IPS DF 4.7 (cell line): ENCODE data around the gene CAMKMT.

Experiments used
- DNase-seq: peaks from one replicate; pipeline ENCODE4 v3.0.0-alpha.2; 2013; ENCODE audit warnings: low spot score; ENCODE audit errors: extremely low read depth

CAMKMT gene

DNA sequence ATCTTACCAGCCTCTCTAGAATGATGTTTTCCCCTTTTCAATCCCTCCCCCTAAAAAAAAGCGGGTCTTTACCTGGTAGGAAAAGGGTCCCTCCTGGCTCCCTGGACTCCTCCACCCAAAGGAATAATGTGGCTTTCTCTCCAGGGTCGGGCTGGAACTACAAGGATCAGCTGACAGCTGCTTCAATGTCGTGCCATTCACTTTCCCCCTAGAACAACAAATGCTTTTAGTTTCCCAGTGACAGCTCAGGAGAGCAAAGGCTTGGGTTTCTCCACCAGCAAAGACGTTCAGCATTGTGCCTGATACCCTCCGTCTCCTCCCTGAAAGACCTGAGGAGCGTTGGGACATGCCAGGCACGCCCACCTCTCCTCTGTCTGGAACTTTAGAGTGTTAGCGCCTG, 405.9 kb downstream of the CAMKMT start:
- no peak for DNase-seq

DNA sequence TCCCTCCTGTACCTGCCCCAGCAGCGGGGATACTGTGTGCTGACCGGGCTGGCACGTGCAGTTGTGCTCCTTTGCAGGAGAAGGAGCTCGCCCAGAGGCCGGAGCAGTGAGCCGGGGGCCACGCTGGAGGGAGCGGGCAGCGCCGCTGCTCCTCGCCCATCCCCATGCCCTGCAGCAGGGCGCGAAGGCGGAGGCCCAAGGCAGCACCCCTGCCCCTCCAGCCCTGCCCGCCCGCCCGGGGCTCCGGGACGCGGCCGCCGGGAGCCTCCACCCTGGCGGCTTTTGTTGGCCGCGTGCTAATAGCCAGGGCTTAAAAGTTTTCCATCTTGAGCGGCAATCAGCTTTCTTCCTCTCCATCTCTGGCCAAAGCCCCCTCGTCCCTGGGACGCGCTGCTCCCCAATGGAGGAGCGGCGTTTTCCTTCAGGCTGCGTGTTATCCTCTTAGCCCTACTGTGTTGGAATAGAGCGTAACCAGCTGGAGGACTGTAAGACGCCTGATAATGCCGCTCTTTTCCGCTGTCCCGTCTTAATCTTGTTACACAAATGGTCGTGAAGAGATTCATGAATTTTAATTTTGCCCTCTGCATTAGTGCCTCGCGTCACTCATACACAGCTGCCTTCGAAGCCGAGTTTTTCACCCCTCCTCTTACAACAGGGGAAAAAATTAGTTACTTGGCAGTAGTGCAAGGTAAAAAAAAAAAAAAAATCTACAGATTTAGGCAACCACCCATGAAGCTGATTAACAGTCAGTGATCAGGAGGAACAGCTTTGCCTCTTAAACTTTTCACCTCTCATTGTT, 406.9 kb downstream of the CAMKMT start:
- DNase-seq: no peak

DNA sequence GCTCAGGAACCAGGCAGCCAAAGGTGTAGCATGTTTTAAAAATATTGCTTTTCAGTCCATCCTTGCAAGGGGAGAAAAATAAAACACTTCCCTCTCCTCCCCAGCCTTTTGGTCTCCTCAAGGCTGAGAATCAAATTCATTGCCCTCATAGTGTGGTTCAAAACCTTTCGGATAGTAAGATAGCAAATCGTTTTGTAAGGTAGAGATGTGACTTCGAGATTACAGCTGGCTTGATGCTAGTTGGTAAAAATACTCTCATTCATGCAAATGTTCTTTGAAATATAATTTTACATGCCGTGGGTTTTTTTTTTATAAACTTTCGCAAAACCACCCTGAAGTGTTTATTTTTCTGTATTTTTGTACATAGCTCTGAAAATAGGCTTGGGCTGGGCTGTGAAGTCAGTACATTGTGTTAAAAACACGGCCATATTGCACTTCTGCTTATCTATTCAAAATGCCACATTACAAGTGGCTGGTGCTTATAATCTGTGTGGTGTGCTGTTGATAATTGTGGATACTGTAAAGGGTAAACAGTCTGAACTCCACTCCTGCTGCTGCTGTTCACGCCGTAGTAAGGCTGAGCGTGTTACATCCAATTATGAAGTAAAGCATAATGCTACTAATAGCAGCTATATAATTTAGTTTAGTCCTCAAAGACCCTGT, 407.7 kb downstream of the CAMKMT start:
- no peak for DNase-seq

GRCh38 chr2:44770221-44771195, 408.8 kb downstream of the CAMKMT start:
- DNase-seq: no peak

- no peak for DNase-seq
Measured at GRCh38 chr2:44771522-44771921, 409.8 kb downstream of the CAMKMT start.

GRCh38 chr2:44772131-44772530, 410.4 kb downstream of the CAMKMT start:
- DNase-seq: no peak

DNA sequence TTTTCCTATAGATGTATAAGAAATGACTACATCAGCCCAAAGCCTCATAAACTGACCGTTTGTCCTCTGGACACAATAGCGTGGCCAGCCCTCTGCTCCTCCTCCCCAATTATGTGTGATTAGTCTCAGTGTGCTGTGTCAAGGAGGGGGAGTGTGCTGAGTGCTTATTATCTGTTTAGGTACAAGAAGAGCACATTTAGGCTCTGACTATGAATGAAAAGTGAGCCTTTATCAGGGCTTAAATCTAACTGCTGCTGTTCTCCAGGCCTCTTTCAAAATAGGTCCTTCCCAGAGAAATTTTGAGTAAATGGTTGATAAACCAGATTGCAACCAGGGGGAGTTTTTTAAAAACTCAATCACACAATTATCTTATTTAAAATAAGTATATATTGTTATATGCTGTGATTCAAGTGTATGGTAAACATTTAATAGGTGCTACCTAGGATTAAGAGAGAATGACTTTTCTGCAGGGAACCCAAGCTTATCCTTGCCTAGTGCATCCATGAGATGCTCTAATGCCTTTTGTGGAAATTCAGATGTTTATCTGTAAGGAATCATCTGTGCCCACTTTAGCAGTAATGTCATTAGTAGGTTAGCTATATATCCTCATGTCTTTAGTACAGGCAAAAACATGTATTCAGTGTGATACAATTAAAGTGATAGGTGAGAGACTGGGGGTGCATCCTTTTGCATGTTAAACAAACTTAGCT, 411.1 kb downstream of the CAMKMT start:
- no peak for DNase-seq

DNA sequence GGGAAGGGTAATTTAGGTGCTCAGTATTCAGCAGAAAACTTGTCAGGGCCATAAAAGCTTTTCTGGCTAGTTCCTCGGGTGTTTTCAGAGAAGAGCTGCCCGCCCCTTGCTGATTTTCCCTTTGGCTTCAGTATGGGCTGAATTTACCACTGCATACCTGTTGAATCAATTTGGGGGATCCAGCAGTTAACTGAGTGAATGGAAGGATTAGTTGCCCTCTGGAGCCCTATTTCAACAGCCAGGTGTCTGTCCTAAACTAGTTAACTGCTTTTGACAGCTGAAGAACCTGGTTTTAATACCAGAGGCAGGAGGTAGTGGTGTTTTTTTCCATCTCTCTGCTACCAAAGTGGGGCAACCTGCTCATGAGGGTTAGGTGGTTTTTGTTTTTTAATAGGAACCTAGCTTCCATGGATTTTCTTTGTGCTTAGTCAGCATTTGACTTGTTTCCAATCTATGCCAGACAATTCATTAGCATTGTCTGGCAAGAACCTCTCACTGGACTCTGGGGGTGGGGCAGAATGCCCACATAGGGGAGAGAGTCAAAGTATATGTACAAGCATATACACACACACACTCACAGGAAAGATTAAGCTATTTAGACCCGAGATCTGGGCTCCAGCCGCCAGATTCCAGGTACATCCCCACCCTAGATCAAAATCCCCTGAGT, 413.2 kb downstream of the CAMKMT start:
- no peak for DNase-seq

GRCh38 chr2:44777036-44777435, 415.3 kb downstream of the CAMKMT start:
- DNase-seq: no peak

DNA sequence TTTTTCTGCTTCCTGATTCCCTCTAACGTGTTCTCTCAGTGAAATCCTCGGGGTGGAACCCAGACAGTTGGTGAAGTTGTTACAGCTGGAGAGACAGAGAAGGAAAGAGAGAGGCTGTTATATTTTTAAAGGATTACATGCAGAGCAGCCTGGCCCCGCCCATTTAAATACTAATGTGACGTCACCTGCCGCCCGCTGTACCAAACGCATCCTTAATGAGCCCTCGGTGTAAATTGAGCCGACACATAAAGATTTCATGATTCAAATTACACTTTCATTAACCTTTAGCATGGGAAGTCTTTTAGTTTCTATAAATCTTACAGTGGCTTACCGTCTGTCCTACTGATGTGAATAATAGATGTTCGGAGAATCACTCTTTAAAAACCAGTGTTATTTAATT, 415.8 kb downstream of the CAMKMT start:
- no peak for DNase-seq

DNA sequence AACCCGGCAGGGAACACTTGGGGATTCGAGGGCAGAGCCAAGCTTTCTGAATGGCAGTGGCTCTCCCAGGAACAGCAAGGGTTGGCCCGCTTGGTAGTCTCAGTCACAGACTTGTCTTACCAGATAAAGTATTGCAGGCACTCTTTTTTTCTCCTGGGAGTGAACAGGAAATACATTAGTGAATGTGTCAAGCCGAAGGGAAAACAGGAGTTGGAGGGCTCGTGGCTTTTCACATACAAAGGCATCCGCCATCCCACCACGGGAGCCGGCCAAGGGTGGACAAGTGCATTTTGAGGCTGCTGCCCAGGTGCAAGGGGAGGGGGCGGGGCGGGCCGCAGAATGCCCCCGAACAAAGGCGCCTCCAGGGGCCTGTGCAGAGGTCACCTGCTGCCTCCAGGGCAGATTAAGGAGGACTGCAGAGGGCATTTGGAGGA, 416.5 kb downstream of the CAMKMT start:
- no peak for DNase-seq

DNA sequence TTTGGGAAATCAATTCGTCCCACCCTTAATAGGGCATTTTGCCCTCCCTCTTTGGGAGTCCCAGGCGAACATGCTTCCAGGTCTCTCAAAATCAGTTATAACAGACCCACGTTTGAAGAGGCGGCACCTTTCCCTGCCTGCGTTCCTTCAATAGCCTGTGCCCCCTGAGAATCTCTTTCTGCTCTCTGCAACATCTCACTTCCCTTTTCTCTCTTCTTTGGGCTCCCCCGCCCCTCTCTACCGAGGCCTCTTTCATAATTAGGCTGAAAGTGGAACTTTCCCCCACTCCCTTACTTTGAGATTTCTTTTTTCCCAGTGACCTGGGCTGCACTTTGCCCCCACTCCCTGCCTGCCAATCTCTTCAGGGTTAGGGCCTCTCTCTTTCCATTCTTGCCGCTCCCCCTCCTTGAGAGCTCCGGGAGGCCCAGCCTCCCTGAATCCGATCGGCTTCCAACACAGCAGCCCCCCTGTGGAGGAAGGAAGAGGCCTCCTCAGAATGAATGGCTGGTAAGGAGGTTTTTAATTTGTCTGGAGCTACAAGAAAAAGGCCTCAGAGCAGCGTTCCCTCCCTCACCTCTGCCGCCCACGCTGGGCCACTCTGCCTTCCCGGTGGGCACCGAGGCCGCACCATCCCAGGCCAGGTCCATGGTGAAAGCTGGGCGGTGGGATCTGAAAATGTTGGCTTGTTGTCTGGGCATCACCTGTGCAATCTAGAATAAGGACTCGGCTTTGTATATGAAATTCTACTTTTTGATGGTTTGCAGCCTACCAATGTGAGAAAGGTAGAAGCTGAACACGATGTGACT, 417.1 kb downstream of the CAMKMT start:
- no peak for DNase-seq

DNA sequence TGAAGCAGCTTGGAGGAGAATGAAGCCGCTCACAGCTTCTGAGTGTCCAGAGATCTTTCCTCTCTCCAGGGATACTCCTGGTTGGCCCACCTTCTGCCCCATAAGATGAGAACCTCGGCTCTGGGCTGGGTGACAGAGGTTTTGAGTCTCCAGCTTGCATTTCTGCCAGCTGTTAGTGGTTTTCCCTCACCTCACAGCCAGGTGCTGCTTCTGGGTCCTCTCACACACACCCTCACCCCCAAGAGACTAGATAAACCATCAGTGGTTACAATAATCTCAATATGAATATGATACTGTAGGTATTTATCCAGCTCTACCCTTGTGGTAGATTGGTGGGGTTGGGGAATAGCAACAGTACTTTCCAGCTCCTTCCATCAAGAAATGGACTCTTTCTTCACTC, 418.0 kb downstream of the CAMKMT start:
- no peak for DNase-seq

DNA sequence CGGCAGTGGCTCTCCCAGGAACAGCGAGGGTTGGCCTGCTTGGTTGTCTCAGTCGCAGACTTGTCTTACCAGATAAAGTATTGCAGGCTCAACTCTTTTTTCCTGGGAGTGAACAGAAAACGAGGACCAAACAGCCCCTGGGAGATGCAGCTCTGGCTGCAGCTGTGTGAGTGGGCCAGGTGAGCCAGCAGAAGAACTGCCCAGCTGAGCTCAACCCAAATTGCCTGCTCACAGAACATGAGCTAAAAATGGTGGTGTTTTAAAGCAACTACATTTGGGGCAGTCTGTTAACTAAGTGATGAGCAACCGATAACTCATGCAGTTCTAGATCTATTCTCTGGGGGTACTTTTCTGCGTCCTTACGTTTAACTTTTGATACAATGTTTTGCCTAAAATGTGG, 418.7 kb downstream of the CAMKMT start:
- DNase-seq: no peak

GRCh38 chr2:44785433-44785832, 423.7 kb downstream of the CAMKMT start:
- DNase-seq: no peak

DNA sequence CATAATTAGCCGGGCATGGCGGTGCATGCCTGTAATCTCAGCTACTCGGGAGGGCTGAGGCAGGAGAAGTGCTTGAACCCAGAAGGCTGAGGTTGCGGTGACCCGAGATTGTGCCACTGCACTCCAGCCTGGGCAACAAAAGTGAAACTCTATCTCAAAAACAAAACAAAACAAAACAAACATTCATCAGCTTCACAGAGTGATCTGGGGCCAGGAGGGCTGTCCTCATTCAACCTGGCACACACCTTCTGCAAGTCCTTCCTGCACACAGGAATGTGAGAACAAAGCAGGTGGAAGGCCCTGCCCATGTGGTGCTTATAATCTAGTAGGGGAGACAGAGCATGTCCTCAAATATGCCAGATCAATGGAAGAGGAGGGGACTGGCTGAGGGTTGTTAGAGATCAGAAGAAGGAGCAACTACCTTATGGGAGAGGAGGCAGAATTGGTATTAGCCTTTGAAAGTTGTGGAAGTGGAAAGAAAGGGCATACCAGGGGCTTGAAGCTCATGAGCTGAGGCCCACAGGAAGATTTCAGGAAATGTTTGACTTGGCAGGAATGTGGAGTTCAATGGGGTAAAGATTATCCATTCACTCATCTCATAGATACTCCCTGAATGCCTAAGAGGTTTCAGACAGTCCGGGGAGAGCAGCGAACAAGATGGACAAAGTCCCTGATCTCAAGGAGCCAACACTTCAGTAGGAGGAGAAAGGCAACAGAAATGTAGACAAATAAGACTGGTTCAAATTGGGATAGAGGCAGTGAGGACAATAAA, 424.5 kb downstream of the CAMKMT start:
- DNase-seq: no peak

- DNase-seq: no peak
Measured at GRCh38 chr2:44786817-44787214, 425.1 kb downstream of the CAMKMT start.

DNA sequence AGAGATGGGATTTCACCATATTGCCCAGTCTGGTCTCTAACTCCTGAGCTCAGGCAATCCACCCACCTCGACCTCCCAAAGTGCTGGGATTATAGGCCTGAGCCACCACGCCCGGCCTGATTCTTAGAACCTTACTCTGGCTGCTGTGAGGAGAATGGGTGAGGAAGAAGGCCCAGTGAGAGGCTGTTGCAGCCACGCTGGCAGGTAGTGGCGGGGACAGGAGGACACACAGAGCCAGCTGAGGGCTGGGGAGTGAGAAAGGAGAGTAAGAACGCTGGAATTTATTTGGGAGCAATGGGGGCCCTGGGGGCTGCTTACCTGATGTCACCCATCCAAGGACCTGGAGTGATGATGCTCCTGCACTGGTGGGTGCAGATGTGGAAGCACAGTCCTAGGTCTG, 425.9 kb downstream of the CAMKMT start:
- DNase-seq: no peak

- no peak for DNase-seq
Measured at GRCh38 chr2:44789446-44789845, 427.7 kb downstream of the CAMKMT start.
